Fibroblast of skin of back (primary cell): ENCODE data around the gene SENP1.
"Not testable (repeated sequence)": the region's sequence is repeated elsewhere in the genome, so short reads cannot be mapped to it uniquely, and the experiment has no call there.

ENCODE experiments used
- DNase-seq: peaks from one replicate; pipeline ENCODE4 v3.0.0-alpha.2; 2013

The SENP1 gene

DNA sequence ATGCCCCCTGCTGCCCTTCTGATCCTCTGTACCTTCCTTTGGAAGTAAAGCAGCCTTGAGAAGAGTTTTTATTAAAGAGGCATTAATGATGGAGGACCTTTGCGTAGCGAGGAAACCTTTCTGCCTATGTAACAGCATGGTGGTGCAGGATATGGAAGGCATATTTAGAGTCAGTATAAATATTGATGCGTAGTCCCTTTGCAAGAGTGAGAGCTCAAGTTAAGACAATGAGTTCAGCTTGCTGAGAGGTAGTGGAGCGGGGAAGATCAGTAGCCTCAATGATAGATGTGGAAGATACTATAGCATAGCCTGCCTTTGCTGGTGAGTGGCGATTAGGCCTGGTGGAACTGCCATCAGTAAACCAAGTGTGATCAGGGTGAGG lies 5.4 kb upstream of the SENP1 start:
- DNase-seq, result not testable (repeated sequence)

DNA sequence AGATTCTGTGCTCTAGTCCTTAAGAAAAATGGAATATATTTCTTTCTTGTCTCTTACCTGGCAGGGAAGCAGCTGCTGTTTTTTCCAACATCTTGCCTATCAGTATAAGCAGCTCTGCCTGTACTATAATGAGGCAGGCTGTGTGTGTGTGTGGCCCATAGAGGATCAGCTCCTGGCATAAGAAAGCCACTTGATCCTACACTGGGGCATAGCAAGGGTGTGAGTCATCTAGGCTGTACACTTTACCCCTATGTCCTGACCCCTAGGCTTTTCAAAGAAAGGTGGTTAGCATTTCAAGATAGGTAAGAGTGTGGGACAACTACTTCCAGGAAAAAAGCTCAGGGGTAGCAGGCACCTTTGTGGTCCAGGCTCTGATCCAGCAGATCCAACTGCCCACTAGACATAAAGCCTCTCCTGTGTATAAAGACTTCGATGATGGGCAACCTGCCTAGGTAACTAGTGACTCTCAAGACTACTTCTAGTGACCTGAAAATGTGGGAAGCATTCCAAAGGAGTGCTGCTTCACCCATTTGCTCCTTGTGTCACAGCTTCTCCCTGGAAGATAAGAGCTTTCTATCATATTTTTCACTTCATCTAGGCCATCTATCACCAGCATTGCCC lies 4.9 kb upstream of the SENP1 start:
- no peak for DNase-seq

DNA sequence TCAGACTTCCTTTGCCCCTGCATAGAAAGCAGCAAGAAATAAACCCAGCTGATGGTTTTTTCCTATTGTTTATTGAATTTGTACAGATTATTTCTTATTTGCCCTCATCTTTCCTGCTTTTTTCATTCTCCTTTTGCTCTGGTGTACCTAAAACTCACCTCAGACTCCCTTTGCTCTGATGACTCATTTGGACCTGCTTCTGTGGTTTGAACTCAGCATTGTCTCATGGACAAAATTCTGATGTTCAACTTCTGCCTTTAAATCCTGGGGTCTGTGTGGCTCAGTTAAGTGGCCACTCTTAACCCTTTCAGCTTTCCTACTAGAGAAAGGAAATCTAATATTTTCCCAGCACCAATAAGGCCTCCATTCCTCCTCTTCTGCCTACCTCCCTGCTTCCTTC lies 3.5 kb upstream of the SENP1 start:
- no peak for DNase-seq

DNA sequence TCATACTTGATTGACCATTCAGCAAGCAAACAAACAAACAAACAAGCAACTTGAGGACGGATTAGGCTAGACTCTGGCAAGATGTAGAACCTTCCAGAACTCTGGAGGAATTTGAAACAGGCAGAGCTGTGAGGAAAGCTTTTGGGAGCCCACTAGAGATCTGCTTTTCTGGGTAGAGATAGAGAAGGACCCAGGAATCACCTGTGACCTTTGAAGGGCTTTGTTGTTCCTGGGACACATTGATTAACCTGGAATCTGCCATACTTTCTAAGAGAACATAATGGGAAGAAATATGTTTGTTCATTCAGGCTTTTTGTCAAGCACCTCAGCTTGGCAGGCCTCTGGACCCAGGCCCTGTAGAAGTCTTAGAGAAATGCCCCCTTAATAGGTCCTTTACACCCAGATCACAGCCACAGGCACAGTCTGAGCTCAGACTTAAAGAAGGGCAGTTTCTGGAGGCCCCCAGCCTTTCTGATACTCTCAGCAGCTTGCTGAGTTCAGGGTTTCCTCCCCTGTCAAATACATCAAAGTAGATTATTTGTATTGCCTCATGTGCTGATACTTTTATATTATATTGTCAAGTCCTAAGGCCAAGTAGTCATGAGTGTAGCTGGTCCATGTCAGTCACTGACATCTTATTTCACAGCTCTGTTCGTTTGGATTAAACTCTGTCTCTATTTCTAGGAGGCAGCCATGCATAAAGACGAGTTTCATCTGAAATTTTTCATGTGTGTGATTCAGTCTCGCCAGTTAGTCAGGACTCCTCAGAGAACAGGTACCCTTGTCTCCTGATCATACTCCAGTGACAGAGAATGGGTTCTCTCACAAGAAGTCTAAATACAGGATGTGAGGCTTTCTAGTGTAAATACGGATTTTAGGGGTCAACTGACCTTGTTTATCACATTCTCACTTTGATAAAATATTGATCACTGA lies 1.1 kb upstream of the SENP1 start:
- no peak for DNase-seq

DNA sequence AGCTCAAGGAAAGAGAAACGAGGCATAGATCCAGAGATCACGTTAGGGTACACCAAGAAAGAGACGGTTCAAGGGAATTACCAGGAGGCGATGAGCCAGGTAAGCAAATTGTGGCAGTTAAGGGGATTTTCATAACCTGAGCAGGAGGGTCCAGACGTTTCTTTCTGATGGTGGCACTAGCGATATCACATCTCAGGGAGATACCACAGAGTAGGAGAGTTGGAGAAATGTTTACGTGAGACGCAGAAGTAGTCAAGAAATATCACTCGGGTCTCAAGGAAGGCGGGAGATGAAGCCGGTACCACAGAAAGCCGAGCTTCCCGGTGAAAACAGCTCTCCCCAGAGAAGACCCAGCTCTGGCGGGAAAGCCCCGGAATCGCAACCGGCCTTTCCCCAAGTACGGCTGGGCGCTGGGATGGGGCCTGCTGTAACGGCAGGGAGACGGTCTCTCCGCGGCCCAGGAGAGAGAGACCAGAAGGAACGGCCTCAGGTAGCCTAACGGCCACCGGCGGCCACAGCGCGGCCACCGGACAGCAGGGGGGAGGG lies 485 bp downstream of the SENP1 start:
- DNase-seq, result no peak

DNA sequence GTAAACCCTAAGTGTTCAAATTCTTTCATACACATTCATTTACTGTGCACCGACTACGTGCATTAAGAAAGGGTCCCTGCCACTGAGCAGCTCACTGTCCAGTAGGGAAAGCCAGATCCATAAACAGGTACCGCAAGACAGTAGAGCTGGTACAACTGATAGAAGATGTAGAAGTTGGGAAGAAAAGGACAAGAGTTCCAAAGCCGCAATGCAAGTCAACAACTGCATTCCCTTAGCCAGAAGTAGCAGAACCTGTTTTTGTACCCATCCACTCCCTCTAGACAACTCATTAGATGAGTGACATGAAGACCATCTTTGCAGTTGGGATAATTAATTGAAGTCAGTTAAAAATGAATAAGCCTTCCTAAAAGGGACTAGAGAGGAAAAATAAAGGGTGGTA lies 1.3 kb downstream of the SENP1 start:
- no peak for DNase-seq

DNA sequence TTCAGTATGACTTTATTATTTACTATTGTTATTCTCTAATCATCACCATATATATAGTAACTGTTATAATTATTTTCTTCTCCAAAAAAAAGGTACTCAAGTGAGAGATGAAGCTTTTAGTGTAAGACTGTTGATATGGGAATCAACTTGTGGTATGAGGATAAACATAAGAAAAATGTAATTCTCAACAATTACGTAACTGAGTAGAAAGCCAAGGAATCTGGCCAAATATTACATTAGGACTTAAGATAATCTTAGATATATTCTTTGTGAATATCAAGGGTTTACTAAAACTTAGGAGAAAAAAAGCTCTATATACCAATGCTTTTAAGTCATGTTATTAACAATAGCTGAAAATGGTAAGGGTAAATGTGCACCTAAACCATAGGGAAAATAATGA lies 13.3 kb downstream of the SENP1 start:
- no peak for DNase-seq

DNA sequence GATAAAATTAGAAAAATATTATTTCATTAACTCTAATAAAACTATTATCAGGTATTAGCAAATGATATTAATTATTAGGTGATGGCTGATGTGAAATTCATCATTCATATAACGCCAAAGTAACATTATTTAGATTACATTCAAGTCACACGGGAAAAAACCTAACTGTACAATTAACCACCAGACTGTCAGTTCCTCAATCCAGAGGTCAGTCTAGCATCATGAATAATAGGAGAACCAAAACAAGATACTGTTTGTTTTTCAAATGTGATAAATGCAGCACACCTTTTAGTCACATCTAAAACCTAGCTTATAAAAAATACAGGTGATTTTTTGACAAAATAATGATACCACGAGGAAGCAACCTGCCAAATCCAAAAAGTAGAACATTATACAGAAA lies 19.6 kb downstream of the SENP1 start:
- no peak for DNase-seq

DNA sequence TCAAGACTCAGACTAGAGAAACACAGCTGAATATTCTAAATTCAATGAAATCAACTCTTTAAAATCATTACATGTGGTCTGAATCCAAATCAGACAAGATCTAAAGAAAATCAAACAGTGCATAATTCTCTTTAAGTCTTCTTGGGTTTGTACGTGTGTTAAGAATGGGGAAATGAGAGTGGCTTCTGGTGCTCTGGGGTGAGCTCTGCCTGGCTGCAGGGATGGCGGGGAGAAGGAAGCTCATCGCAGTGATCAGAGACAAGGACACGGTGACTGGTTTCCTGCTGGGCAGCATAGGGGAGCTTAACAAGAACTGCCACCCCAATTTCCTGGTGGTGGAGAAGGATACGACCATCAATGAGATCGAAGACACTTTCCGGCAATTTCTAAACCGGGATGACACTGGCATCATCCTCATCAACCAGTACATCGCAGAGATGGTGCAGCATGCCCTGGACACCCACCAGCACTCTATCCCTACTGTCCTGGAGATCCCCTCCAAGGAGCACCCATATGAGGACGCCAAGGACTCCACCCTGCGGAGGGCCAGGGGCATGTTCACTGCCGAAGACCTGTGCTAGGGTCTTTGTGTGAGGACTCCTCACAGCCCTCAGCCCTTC lies 20.9 kb downstream of the SENP1 start:
- DNase-seq, result no peak

DNA sequence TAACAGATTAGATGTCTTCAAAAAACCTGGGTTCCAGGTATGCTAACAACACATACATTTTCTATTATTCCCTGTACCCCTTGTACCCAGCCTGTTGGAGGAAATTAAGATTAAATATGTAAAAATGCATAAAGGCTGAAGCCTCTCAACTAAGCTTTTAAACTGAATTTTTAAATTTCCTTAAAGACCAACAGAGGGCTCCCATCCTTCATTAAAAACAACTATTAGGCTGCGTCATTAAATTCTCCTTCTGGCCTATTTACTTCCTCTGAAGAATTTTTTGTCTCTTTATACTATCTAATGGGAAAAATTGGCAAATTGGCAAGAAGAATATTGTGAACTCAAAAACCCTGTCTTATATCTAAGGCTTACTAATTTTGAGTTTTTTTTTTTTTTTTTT lies 21.8 kb downstream of the SENP1 start:
- no peak for DNase-seq

DNA sequence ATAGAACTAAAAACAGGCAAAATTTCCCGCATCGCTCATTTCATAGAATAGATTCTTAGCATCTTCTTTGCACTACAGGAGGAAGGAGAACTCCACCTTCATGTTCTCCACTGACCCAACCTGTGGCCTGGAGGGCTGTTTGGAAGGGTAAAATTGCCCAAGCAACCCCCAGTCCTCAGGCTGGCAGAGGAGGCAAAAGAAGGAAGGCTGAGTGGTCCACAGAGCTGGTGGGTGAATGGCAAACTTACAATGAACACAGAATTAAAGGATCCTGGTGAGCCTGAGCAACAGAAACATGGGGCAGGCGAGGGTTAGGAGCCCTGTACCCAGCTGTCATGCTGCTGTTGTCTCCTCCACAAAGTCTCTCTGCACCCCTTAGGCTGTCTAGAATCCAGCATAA lies 25.1 kb downstream of the SENP1 start:
- no peak for DNase-seq

DNA sequence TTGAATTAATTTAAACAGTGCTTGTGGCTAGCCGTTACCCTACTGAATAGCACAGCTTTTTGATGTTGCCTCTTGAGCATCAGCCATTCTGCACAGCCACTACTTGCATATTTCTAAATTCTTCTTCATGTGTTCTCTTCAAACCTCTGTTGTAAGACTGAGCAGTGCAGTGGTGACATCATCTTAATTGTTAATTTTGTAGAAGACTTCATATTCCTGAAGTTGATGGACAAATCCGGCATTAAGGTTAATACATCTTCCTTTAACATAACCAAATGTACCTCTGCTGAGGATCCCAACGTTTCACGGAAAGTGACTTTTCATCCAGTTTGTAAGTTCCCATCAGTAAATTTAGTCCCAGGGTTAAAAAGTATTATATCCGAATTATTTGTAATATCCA lies 25.6 kb downstream of the SENP1 start:
- DNase-seq, result no peak

DNA sequence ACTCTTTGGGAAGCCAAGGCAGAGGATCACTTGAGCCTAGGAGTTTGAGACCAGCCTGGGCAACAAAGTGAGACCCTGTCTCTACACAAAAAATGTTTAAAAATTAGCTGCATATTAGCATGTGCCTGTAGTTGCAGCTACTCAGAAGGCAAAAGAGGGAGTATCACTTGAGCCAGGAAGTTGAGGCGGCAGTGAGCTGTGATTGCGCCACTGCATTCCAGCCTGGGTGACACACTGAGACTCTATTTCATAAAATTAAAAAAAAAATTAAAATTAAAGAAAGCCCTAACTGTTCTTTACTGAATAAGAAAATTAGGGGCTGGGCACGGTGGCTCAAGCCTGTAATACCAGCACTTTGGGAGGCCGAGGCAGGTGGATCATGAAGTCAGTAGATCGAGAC lies 27.0 kb downstream of the SENP1 start:
- peak; percentile 47 for DNase-seq

DNA sequence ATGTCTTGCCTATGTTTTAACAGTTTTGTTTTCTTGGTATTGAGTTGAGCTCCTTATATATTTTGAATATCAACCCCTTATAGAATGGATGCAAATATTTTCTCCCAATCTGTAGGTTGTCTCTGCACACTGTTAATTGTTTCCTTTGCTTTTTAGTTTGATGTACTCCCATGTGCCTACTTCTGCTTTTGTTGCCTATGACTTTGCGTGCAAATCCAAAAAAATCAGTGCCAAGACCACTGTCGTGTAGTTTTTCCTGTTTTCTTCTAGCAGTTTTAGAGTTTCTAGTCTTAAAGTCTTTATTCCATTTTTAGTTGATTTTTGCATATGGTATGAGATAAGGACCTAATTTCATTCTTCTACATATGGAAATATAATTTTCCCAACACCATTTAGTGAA lies 28.8 kb downstream of the SENP1 start:
- no peak for DNase-seq

DNA sequence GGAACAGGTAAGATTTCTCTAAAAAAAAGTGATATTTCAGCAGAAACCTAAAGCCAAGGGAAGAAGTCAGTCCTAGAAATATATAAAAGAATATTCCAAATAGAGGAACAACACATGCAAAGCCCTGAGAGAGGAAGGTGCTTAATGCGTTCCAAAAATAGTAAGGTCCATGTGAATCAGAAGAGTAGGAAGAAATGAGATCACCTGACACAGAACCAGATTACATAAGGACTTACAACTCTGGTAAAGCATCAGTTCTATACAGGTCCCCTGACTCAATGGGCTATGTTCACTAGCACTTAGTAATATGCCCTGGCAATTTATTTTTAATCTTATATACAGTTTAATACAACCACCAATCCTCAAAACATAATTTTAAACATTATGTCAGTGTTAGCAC lies 30.0 kb downstream of the SENP1 start:
- DNase-seq, result no peak

DNA sequence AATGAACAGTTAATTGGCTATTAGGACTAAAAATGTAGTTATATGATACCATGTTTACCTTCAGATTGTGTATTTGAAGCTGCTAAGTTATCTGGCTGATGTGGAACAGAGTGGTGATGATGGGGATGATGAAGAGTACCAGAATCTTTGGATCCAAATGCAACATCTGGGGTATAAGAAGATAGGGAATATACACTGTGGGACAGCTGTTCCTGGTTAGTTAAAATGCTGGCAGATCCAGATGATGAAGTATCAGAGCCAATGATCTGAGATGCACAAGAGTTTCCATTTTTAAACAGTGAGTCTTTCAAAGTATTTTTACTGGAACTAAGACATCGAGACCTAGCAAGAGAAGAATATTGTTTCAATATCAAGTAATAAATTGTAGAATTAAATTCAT lies 31.6 kb downstream of the SENP1 start:
- DNase-seq, result no peak

DNA sequence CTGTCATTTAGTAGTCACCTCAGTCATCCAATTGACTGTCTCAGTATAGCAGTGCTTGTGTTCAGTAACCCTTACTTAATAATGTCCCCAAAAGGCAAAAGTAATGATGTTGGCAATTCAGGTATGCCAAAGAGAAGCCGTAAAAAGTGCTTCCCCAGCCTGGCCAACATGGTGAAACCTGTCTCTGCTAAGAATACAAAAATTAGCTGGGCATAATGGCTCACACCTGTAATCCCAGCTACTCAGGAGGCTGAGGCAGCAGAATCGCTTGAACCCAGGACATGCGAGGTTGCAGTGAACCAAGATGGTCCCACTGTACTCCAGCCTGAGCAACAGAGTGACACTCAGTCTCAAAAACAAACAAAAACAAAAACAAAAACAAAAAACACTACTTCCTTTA lies 33.6 kb downstream of the SENP1 start:
- DNase-seq, result no peak

DNA sequence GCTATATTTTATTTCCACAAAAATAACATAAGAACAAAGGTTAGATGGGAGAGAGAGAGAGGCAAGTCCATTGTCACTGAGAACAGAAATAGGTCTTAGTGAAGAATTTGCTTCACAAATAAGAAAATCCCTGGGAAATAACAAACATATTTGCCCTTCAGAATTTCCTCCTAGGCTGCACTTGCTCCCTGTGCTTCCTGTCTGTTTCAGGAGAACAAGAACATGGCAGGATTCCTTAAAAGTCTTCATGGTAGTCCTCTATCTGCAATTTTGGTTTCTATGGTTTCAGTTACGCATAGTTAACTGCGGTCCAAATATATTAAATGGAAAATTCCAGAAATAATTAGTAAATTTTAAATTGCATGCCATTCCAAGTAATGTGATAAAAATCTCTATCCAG lies 34.1 kb downstream of the SENP1 start:
- no peak for DNase-seq

DNA sequence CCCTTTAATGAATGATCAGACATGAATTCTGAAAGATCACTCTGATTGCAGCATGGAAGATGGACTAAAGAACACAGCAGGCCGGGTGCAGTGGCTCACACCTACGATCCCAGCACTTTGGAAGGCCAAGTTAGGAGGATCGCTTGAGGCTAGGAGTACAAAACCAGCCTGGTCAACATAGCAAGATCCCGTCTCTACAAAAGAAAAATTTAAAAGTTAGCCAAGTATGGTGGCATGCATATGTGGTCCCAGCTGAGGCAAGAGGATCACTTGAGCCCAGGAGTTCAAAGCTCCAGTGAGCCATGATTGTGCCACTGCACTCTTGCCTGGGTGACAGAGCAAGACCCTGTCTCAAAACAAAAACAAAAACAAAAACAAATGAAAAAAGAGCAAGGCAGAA lies 35.1 kb downstream of the SENP1 start:
- no peak for DNase-seq

DNA sequence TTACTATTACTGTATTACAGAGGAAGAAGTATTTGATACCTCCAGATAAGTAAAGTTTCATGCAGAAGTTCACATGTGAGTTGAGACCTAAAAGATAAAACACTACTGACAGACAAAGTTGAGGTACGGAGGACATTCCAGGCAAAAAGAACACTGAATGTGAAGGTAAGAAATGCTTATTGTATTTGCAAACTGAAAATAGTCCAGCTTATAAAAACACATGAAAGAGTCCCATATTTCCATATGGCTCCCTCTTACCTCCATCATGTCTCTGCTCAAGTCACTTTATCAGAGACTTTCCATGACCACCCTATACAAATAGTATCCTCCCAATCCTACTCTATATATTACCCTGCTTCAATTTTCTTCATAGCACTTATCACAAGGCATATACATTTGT lies 35.8 kb downstream of the SENP1 start:
- no peak for DNase-seq

DNA sequence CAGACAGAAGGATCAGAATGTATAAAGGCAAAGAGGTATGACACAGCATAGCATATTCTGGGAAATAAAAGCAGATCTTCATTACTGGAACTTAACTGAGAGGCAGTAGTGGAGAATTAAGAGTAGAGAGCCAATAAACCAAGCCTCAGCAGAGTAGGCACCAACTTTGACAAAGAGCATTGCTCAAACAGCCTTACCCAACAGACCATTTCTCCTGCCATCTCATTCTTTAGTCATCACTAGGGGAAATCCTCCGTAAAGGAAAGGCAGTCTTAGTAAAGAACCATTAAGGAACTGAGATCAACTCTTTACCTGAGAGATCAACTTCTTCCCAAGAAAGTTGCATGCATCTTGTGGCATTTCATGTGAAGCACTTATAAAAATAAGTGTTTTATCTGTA lies 36.6 kb downstream of the SENP1 start:
- DNase-seq, result no peak

DNA sequence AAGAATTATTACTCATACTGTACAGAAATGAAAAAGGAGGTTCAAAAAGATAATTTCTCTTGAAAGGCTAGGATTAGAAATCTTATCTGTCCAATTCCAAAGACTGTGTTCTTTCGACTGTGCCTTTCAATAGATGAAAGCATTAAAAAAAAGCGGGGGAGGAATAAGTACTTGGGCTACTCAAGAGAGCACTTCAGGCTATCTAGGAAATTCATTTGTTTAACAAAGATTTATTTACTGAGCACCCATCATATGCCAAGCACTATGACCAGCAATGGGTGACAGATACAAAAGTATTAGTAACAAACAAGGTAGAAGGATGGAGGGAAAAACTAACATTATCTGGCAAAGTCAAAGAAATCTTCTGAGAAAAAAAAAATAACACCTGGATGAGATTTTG lies 37.4 kb downstream of the SENP1 start:
- no peak for DNase-seq

DNA sequence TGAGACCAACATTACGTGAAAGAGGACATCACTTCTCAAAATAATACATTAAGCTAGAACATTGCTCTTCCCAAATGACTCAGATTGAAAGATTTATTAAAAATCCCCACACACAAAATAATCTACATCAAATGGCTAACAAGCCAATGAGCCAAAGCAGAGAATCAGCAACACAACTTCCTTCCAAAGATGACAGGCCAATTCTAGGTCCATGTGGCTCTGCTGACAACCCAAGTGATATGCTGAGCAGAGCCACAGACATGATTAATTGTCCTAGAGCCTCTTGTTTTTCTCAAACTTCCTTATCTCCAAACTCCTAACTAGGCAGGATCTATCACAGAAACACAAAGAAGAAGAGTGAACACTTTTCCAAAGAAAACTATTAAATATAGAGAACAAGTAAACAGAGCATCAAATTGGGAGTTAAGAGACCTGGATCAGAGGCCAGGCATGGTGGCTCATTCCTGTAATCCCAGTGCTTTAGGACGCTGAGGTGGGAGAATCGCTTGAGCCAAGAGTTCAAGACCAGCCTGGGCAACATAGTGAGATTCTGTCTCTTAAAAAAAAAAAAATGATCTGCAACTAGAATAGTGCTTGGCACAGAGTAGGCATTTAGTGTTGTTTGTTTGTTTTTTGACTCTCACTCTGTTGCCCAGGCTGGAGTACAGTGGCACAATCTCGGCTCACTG lies 38.5 kb downstream of the SENP1 start:
- no peak for DNase-seq
